GM12878 (cell line): ENCODE results near the gene CUL9. TPM values are rescaled to one million over a fixed set of nuclear protein-coding genes. Genes with fewer than 3 reads are reported as not detected.

ENCODE experiments used
- ATAC-seq: fragments of 200-7000 bp; cut with Tn5 transposase; 3 replicates; pipeline ENCODE4 v1.9.1; 2020; ENCODE audit warnings: mild to moderate bottlenecking, moderate library complexity
- BruUV-seq: library from RNA; stranded (reverse); fragments of 400-500 nt; replicated peaks from 2 replicates; lab custom pipeline; 2021; lab: Mats Ljungman, UMichigan
- CTCF ChIA-PET: fragments of 300-600 bp; sonication (Branson Sonifier 250); formaldehyde crosslinking; extraction: SDS; loops from one replicate; lab custom pipeline; 2021; ENCODE audit warnings: inconsistent platforms; lab: Yijun Ruan, JAX
- POLR2A ChIA-PET: fragments of 350-600 bp; formaldehyde crosslinking; extraction: SDS; loops from one replicate; lab custom pipeline; 2021; ENCODE audit warnings: inconsistent platforms; lab: Charles Lee
- RAD21 ChIA-PET: fragments of 300-600 bp; sonication (Branson Sonifier 250); formaldehyde crosslinking; loops from one replicate; lab custom pipeline; 2023; ENCODE audit warnings: antibody characterized with exemption; ENCODE audit not compliant: unreplicated experiment; lab: Charles Lee
- SMC1A ChIA-PET: fragments of 300-600 bp; sonication (Branson Sonifier 250); formaldehyde crosslinking; loops from one replicate; lab custom pipeline; 2023; ENCODE audit not compliant: unreplicated experiment, uncharacterized antibody; lab: Charles Lee
- DNase-seq: peaks from one replicate; pipeline ENCODE4 v3.0.0-alpha.2; 2011; ENCODE audit warnings: low read depth, low spot score
- FAIRE-seq: peaks from 3 replicates; lab custom pipeline; 2011; peaks lifted over from hg19 to GRCh38; lab: Jason Lieb, UNC
- H2AFZ ChIP-seq: 2 replicates; pipeline ENCODE4 v1.6.0; 2011; ENCODE audit warnings: low read depth, low read length, control low read depth; ENCODE audit not compliant: control insufficient read depth
- H3K27ac ChIP-seq: 2 replicates; pipeline ENCODE4 v1.5.1; 2011; ENCODE audit warnings: control low read depth; ENCODE audit not compliant: control insufficient read depth, insufficient read depth
- H3K27me3 ChIP-seq, 2 experiments: replicated peaks in 1 of 2; 2 replicates each; pipeline versions ENCODE4 v1.6.0 to v1.6.1; 2011; ENCODE audit warnings: low read length in 1 of 2; ENCODE audit not compliant: control insufficient read depth in 2 of 2, insufficient read depth in 2 of 2
- H3K36me3 ChIP-seq, 2 experiments: 2 replicates each; pipeline ENCODE4 v1.5.1; 2011; ENCODE audit warnings: low read length in 1 of 2; ENCODE audit not compliant: control insufficient read depth in 2 of 2, insufficient read depth in 2 of 2
- H3K4me1 ChIP-seq: 2 replicates; pipeline ENCODE4 v1.6.1; 2011; ENCODE audit warnings: mild to moderate bottlenecking, low read length, moderate library complexity, mixed read lengths; ENCODE audit not compliant: control insufficient read depth, insufficient read depth
- H3K4me2 ChIP-seq: 2 replicates; pipeline ENCODE4 v1.6.0; 2011; ENCODE audit warnings: control low read depth; ENCODE audit not compliant: control insufficient read depth, insufficient read depth
- H3K4me3 ChIP-seq: fragments of 200-600 bp; sonication (generic); 2 replicates; pipeline ENCODE4 v1.5.1; 2016
- H3K79me2 ChIP-seq: 2 replicates; pipeline ENCODE4 v1.6.0; 2011; ENCODE audit warnings: low read length; ENCODE audit not compliant: control insufficient read depth, insufficient read depth
- H3K9ac ChIP-seq: 2 replicates; pipeline ENCODE4 v1.8.0; 2011; ENCODE audit warnings: low read length, control low read depth, mixed read lengths; ENCODE audit not compliant: control insufficient read depth, insufficient read depth
- H3K9me3 ChIP-seq: replicated peaks from 3 replicates; pipeline ENCODE4 v1.5.1; 2011; ENCODE audit warnings: mild to moderate bottlenecking, low read length; ENCODE audit not compliant: control insufficient read depth, insufficient read depth
- H4K20me1 ChIP-seq: 2 replicates; pipeline ENCODE4 v1.6.0; 2011; ENCODE audit not compliant: control insufficient read depth, insufficient read depth
- CHD4 ChIP-seq: fragments of 200-600 bp; sonication (generic); IDR thresholded peaks from 2 replicates; pipeline ENCODE4 v1.6.1; 2016; ENCODE audit warnings: mild to moderate bottlenecking
- IRF3 ChIP-seq: fragments of 450-650 bp; IDR thresholded peaks from 2 replicates; pipeline ENCODE4 v1.6.1; 2014; ENCODE audit warnings: mild to moderate bottlenecking
- KDM1A ChIP-seq: fragments of 200-600 bp; sonication (generic); IDR thresholded peaks from 2 replicates; pipeline ENCODE4 v1.6.1; 2016; ENCODE audit warnings: borderline replicate concordance
- NR2C1 ChIP-seq: fragments of 450-650 bp; IDR thresholded peaks from 2 replicates; pipeline ENCODE4 v1.6.1; 2017; ENCODE audit warnings: antibody characterized with exemption, mild to moderate bottlenecking, moderate library complexity
- RAD51 ChIP-seq: fragments of 450-650 bp; IDR thresholded peaks from 2 replicates; pipeline ENCODE4 v1.6.1; 2016; ENCODE audit warnings: moderate library complexity, mild to moderate bottlenecking, inconsistent platforms
- YBX1 ChIP-seq: fragments of 450-650 bp; IDR thresholded peaks from 2 replicates; pipeline ENCODE4 v1.6.1; 2016; ENCODE audit warnings: antibody characterized with exemption
- YY1 ChIP-seq: IDR thresholded peaks from 2 replicates; pipeline ENCODE4 v1.6.1; 2011; ENCODE audit warnings: low read depth, mild to moderate bottlenecking, low read length
- ZBTB11 ChIP-seq: fragments of 450-650 bp; formaldehyde crosslinking; IDR thresholded peaks from 2 replicates; pipeline ENCODE4 v1.5.0; 2022; ENCODE audit warnings: mild to moderate bottlenecking, missing genetic modification characterization
- in situ Hi-C: fragments of 300-500 bp; cut with MboI; formaldehyde crosslinking; loops from 9 replicates; pipeline ENCODE4 v1.14.3; 2018; ENCODE audit warnings: mixed read lengths
- intact Hi-C: fragments of 100-400 bp; cut with micrococcal nuclease; formaldehyde crosslinking; loops from one replicate; pipeline ENCODE4 v1.14.2; 2022; ENCODE audit not compliant: unreplicated experiment
- polyA plus RNA-seq, 11 experiments: library from polyadenylated mRNA; depleted of rRNA in 4 of 11; unstranded in 6 of 11; stranded (reverse) in 5 of 11; fragments of >200 nt; fragmentation: Nextera tagmentation in 4 of 11; fragmentation: Illumina TruSeq in 1 of 11; extraction: Ambion mirVana in 4 of 11; extraction: Trizol in 1 of 11; gene quantifications; 1 replicate in 1 of 11; 2 replicates in 10 of 11; pipeline versions ENCODE4 v1.2.1 to v1.2.3, GENCODE V29; 2011 to 2016; ENCODE audit warnings: inconsistent platforms in 2 of 11, missing spikeins in 2 of 11, low read depth in 1 of 11
- total RNA-seq, 4 experiments: library from RNA; depleted of rRNA in 3 of 4; stranded (reverse); fragments of >200 nt in 3 of 4; fragmentation: Illumina TruSeq in 1 of 4; extraction: Trizol in 1 of 4; gene quantifications; 2 replicates each; pipeline versions ENCODE4 v1.2.1 to v1.2.3, GENCODE V29; 2013 to 2021

The CUL9 gene
- total and polyA plus RNA-seq, 10 of the 15 experiments (the other 5 are each of a cell fraction or from before 2014, with no cell fraction given): 1.2 to 48.3 (median 17.2) TPM

- intact Hi-C loops: loop anchor here (5.0 kb wide), 1 partner anchor 76 kb away; the partner anchor contains the start of gene SRF
- H2AFZ ChIP-seq: no peak overlapping the region
Measured at GRCh38 chr6:43248791-43249190, 66.8 kb downstream of the CUL9 start.

More at GRCh38 chr6:43248791-43249190, 66.8 kb downstream of the CUL9 start:
- ChIA-PET CTCF (interaction anchor here (2.2 kb wide), 1 partner anchor 20 kb away, joined by 9 read pairs; the partner anchor contains the start of gene DNPH1), SMC1A (interaction anchor here (0.5 to 1.0 kb wide), 3 partner anchors 11 to 173 kb away, joined by 3 to 4 read pairs (median 3); no protein-coding TSS in a partner anchor), RAD21 (no interaction called here), POLR2A (interaction anchor here (0.6 to 1.5 kb wide), 6 partner anchors 20 to 121 kb away, joined by 3 to 4 read pairs (median 3); partner anchors contain the start of genes DNPH1 and ZNF318)
- Histone ChIP-seq H3K4me1 (peaks cover 27% of the 10 kb centered on the region), H3K27ac (no peak overlapping the region), H3K9me3 (no peaks in the 10 kb centered on the region), H3K9ac (no peak overlapping the region), H3K36me3 (no peaks in the 10 kb centered on the region), H3K4me2 (no peak overlapping the region), H3K4me3 (no peak overlapping the region), H3K27me3 (peaks cover 1 to 12% of the 10 kb centered on the region in 2 experiments; a peak in 3 of 4 replicates), H3K79me2 (no peaks in the 10 kb centered on the region), H4K20me1 (no peaks in the 10 kb centered on the region)
- ATAC-seq (no peak), FAIRE-seq (no peak), DNase-seq (no peak)
- in situ Hi-C loops: no loop called here
- BruUV-seq: no TSS peak
- TF ChIP-seq ZBTB11: no peak
- no peak for TF ChIP-seq IRF3
- no peak for TF ChIP-seq YBX1
- TF ChIP-seq RAD51: no peak
- no peak for TF ChIP-seq CHD4
- no peak for TF ChIP-seq NR2C1
- TF ChIP-seq YY1: no peak
- no peak for TF ChIP-seq KDM1A
